Activated CD8-positive, alpha-beta memory T cell treated with anti-CD3 and anti-CD28 coated beads, Interleukin-2, amount 50 U/mL, for 4 hours (primary cell): ENCODE data around the gene SLC24A3.
A peak's percentile ranks its signal among the peaks of the same experiment; 100 is the strongest.

Experiments
- DNase-seq: peaks from one replicate; pipeline ENCODE4 v3.0.0-alpha.2; 2020

Gene SLC24A3

DNA sequence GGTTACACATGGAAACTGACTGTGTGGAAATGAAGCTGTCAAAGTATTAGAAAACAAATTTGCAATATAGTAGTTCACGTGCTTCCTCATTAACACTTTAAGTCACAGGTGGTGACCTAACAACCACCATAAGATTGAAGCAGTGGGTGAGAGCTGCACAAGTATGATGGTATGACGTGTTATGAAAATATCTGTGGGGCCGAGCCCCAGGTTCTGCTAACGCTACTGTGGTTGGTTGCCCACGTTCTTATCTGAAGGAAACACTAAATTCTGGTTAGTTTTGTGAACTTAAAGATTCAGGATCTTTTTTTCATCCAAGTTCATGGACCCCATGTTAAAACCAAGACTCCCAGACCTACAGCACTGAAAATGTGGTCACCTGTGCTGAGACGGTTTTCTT is 302.6 kb downstream of the SLC24A3 start:
- DNase-seq = no peak

DNA sequence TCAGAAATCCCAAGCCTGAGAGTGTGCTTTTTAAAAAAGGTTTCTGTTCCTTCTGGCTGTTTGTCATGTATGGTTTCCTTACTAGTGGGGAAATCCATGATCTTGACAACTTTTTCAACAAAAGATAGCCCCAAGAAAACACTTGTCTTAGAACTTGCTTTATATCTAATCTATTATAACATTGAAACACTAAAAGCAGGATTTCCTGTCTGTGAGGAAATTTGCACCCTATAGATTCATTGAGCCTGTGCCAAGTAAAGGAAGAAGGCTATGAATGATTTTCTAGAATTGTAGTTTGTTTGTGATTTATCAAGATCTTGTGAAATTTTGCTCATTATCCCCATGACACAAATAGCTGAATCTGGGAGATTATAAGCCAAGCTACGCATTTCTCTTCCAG is 307.0 kb downstream of the SLC24A3 start:
- DNase-seq = no peak

DNA sequence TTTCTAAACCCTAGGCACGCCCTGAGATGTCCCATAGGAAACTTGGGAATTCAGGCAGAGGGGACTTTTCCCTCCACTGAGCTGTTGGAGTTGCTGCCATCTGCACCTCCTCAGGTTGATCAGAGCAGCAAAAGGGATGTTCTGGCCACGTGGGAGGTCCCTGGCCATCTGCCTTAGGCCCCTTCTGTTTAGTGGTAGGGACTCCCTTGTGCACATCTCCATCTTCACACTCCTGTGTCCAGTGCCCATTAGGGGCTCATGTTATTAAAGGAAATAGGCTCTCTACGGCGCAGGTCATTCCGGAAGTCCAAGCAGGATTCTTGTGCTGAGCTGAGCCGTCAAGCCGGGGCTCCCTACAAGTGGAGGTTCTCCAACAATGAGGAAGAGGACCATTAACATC is 307.8 kb downstream of the SLC24A3 start:
- DNase-seq = no peak

DNA sequence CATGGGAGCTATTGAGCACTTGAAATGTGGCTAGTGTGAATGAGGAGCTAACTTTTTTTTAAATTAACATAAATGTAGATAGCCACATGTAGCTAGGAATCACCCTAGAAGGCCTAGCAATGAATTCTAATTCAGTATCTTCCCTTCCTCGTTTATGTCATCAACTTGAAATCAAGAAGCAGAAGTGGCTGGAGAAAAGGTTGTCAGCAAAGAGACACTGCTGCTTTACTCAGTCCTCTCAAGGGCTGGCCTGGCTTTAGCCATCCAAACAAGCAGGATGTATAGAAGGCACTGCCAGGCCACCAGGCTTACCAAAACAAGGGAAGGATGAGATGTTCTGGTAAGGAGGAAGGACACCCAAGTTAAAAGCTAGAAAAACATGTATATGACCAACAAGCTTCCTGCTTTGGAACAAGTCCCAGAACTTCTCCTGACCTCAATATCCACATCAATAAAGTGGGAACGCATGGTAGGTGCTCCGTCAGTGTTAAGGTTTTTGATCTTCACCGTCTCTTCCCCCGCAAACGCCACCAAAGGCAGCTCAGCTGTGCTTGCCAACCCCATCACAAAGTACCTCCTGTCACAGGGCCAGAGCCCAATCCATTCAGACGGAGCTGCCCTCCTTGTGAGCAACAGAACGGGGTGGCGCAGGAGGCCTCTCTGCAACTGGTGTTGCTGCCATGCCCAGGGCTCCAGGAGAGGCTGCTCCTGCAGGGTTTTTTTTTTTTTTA is 309.8 kb downstream of the SLC24A3 start:
- DNase-seq = no peak

- DNase-seq = no peak
These were observed 310.6 kb downstream of the SLC24A3 start for GRCh38 chr20:19522836-19523590.

- DNase-seq = no peak
These were observed 312.2 kb downstream of the SLC24A3 start for GRCh38 chr20:19524691-19525090.

GRCh38 chr20:19527509-19527908 is 315.1 kb downstream of the SLC24A3 start:
- no peak for DNase-seq

- DNase-seq = no peak
These were observed 316.0 kb downstream of the SLC24A3 start for GRCh38 chr20:19528286-19529030.

DNA sequence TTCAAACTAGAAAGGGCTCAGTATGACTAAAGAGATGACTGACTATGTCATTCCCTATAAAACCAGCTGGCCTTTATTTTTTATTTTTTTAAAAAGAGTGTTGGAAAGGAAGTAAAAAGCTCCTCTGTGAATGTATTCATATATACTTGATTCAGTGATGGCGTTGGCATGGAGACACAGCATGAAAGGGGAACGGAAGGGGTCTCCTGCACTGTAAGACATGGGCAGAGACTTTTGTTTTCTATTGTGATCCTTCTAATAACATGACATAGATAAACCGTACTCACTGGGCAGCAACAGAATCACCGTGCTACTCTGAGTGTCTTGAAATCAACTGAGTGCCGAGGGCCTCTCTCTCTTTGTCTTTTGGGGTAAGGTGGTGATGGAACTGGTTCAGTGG is 317.6 kb downstream of the SLC24A3 start:
- no peak for DNase-seq

GRCh38 chr20:19531446-19531845 is 319.0 kb downstream of the SLC24A3 start:
- DNase-seq = no peak

DNA sequence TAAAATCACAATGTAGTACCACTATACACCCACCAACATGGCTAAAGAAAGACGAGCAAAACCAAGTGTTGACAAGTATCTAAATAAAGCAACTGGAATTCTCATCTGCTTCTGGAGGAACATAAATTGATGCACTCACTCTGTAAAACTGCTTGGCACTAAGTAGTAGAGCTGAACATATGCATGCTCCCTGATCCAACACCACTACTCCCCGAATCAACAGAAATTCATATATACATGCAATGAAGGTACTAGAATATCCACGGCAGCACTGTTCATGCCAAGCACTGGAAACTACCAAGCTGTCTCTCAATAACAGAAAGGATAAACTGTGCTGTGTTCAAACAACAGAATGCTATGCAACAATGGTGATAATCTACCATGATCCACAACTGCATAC is 326.1 kb downstream of the SLC24A3 start:
- no peak for DNase-seq

DNA sequence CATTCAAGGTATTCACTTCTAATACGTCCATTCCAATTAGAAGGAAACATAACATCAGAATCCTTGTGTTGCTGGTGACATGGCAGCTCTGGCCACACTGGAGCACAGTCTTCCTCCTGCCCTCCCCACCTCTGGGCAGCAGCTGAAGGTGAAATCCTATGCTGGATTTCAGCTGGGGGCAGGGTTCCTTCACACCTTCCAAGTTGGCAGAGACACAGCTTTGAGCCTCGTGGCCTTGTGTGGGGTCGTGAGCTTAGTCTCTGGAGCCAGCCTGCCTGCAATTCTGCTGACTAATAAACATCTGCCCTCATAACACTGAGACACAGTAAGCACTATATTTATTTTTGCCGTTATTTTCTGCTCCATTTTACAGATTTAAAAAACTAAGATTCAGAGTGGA is 326.7 kb downstream of the SLC24A3 start:
- no peak for DNase-seq

DNA sequence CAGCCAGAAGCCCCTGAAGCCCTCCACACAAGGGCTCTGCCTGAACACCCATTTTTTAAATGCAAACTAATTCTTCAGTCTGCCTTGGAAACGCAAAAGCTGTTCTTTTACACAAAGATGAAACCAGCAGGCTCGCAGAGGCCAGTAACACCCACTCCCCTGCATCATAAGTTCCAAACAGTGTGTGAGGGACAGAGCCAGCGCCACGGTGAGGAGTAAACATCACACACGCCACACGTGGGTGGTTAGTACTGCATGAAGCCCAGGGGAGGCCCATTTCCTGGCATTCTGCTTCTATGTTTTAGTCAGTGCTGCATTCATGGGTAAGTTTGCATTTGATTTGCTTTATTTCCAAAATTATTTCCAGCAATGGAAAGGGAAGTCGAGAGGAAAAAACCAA is 327.9 kb downstream of the SLC24A3 start:
- peak; percentile 19 for DNase-seq

DNA sequence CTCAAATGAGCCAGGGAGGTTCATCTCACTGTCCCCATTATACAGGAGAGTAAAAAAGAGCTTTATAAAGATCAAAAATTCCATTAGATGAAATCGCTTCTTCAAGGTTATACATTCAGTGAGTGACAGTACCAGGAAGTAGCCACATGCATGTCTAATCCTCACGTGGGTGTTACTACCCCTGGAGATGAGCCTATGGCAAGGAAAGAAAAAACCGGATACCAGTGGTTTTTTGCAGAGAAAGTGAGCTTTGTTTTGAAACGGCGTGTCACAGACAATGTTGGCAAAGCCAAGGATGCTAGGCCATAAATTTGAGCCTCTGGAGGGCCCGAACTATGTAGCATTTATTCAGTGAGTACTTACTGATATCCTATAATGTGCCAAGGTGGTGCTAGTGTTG is 330.7 kb downstream of the SLC24A3 start:
- DNase-seq = no peak

DNA sequence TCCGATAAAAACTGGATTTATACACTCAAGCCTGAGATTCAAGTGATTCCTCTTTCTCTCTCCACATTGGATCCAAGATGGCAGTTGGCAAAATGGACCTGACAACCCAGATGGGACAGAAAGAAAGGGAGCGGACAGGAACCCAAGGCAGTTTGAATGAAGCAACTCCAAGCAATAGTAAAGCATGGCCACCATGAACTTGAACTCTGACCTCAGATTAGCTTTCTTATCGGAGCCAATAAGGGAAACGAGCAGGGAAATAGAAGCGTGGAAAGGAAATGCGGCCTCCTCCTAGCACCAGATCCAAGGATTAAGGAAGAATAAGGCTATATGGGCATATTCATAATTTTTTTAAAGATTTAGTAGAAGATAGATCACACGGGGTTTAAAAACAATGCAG is 332.2 kb downstream of the SLC24A3 start:
- DNase-seq = no peak

DNA sequence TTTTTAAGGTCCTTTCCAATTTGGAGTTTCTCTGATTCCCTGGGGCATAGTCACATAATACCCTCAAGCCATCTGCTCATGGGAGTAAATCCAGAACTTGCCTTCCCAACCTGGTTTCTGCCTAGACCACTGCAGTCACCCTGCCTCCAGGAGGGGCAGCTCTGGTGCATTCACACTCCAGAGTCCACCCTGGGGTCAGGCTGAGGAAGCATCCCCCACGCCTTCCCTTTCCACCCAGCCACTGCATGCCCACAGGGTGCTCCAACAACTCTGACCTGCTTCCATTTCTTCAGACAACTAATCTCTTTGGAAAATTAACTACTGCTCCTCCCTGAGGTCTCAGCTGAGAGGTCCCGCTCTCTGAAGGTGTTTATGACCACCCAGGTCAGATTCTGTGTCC is 334.2 kb downstream of the SLC24A3 start:
- DNase-seq = no peak

- DNase-seq = no peak
These were observed 335.1 kb downstream of the SLC24A3 start for GRCh38 chr20:19547547-19547946.

- DNase-seq = no peak
These were observed 337.5 kb downstream of the SLC24A3 start for GRCh38 chr20:19549896-19550295.

GRCh38 chr20:19552221-19553180 is 340.1 kb downstream of the SLC24A3 start:
- DNase-seq = no peak

DNA sequence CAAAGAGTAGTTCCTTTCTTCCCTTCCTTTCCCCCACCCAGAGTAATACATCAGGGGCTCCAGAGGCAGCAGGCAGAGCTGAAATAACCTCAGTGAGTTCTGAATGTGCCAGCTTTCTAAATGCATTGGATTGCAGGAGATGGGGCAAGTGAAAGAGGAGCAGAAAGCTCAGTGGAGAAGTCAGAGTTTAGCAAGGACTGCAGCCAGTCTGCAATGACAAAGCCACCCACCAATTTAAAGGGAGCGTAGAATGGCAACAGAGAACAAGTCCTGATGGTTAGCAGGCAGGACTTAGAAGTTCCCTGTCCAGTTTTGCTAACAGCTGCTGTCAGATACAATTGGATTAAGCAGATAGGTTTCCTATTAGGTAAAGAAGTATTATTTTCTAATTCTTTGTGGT is 342.2 kb downstream of the SLC24A3 start:
- DNase-seq = no peak

GRCh38 chr20:19555726-19556125 is 343.3 kb downstream of the SLC24A3 start:
- DNase-seq = no peak

DNA sequence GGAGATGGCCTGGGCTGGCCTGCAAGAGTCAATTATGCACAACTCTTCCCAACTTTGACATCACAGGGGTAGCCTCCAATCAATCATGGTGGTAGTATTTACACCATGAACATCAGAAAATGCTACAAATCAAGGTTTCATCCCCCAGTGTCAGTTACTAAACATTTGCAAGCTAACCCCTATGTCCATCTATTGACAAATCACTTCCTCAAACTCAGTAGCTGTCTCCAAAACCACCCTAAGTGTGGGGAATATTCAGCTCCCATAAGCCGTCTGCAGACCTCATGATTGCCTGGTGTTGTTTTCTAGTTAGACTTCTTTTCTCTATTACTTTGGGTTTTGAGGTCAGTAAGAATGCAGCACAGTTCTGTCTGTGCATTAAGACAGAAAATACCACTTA is 344.8 kb downstream of the SLC24A3 start:
- DNase-seq = no peak
